ENCODE data around the gene VAV1.

DNA sequence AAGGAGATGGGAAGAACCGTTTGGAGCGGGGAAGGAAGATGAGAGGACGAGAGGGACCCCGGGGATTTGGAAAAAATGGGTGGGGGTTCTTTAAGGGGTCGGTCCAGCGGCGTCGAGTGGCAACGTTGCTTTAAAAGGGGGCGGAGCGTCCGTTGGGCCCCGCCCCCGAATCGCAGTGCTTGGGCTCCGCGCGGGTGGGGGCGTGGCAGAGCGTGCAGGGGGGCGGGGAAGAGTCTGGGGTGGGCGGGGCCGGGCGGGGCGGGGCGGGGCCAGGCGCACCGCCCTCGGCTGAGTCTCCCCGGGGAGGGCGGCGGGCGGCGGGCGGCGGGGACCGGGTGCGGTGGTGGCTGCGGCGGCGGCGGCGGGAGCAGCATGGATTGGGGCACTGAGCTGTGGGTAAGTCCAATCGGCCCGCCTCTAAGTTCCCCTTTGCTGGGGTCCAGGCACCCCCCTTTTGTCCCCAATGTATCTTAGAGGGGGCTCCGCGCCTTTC is 33.1 kb upstream of the VAV1 start, which contains the start of gene TRIP10:
- TF ChIP-seq, protein P1, sequence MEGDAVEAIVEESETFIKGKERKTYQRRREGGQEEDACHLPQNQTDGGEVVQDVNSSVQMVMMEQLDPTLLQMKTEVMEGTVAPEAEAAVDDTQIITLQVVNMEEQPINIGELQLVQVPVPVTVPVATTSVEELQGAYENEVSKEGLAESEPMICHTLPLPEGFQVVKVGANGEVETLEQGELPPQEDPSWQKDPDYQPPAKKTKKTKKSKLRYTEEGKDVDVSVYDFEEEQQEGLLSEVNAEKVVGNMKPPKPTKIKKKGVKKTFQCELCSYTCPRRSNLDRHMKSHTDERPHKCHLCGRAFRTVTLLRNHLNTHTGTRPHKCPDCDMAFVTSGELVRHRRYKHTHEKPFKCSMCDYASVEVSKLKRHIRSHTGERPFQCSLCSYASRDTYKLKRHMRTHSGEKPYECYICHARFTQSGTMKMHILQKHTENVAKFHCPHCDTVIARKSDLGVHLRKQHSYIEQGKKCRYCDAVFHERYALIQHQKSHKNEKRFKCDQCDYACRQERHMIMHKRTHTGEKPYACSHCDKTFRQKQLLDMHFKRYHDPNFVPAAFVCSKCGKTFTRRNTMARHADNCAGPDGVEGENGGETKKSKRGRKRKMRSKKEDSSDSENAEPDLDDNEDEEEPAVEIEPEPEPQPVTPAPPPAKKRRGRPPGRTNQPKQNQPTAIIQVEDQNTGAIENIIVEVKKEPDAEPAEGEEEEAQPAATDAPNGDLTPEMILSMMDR (conservative IDR thresholded peaks at IDR 0.05; ENCODE audit: low read depth in 2 of 2), result no peak
- TF ChIP-seq EZH2phosphoT487 (IDR thresholded peaks at IDR 0.05; ENCODE audit: unreplicated experiment) (no peak), CREB1 (CRISPR knock-in tag; IDR thresholded peaks at IDR 0.05; ENCODE audit: low read depth) (0 out of 2 replicates have a peak, but pooled peaks have one; percentile 10), EZH2 (IDR thresholded peaks at IDR 0.05; ENCODE audit: low read depth, unreplicated experiment) (no peak), POLR2AphosphoS5 (IDR thresholded peaks at IDR 0.05; ENCODE audit: low read depth) (no peak)
- TF ChIP-seq, protein P2, sequence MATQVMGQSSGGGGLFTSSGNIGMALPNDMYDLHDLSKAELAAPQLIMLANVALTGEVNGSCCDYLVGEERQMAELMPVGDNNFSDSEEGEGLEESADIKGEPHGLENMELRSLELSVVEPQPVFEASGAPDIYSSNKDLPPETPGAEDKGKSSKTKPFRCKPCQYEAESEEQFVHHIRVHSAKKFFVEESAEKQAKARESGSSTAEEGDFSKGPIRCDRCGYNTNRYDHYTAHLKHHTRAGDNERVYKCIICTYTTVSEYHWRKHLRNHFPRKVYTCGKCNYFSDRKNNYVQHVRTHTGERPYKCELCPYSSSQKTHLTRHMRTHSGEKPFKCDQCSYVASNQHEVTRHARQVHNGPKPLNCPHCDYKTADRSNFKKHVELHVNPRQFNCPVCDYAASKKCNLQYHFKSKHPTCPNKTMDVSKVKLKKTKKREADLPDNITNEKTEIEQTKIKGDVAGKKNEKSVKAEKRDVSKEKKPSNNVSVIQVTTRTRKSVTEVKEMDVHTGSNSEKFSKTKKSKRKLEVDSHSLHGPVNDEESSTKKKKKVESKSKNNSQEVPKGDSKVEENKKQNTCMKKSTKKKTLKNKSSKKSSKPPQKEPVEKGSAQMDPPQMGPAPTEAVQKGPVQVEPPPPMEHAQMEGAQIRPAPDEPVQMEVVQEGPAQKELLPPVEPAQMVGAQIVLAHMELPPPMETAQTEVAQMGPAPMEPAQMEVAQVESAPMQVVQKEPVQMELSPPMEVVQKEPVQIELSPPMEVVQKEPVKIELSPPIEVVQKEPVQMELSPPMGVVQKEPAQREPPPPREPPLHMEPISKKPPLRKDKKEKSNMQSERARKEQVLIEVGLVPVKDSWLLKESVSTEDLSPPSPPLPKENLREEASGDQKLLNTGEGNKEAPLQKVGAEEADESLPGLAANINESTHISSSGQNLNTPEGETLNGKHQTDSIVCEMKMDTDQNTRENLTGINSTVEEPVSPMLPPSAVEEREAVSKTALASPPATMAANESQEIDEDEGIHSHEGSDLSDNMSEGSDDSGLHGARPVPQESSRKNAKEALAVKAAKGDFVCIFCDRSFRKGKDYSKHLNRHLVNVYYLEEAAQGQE (IDR thresholded peaks at IDR 0.05; ENCODE audit: unreplicated experiment), result no peak

Data from GM23338 (cell line).